PC-9 (cell line): ENCODE results near the gene ENHO.

Experiments
- EZH2 ChIP-seq: fragments of 200-600 bp; sonication (generic); IDR thresholded peaks from 2 replicates; pipeline ENCODE4 v1.8.0; 2017; ENCODE audit warnings: antibody characterized with exemption, low read depth
- TF ChIP-seq, protein P1 (sequence below): fragments of 200-600 bp; sonication (generic); conservative IDR thresholded peaks from 2 replicates; pipeline ENCODE4 v1.6.1; 2017; ENCODE audit warnings: mixed run types, antibody characterized with exemption, mild to moderate bottlenecking, moderate library complexity

DNA sequence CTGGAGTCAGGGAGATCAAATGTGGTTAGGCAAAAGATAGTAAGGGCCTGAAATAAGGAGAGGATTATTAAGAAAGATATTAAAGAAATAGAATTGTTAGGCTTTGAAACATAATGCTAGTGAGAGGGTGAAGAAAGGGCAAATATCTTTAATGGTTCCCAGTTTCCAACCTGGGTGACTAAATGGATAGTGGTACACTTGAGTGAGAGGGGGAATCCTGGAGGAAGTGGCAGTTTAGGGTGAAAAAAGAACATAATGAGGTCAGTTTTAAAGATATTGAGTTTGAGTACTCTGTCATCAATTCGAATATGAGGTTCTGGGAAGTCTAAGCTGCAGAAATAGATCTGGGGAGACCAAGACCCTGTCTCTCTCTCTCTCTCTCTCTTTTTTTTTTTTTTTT is 45.2 kb downstream of the ENHO start:
- TF ChIP-seq, protein P1, sequence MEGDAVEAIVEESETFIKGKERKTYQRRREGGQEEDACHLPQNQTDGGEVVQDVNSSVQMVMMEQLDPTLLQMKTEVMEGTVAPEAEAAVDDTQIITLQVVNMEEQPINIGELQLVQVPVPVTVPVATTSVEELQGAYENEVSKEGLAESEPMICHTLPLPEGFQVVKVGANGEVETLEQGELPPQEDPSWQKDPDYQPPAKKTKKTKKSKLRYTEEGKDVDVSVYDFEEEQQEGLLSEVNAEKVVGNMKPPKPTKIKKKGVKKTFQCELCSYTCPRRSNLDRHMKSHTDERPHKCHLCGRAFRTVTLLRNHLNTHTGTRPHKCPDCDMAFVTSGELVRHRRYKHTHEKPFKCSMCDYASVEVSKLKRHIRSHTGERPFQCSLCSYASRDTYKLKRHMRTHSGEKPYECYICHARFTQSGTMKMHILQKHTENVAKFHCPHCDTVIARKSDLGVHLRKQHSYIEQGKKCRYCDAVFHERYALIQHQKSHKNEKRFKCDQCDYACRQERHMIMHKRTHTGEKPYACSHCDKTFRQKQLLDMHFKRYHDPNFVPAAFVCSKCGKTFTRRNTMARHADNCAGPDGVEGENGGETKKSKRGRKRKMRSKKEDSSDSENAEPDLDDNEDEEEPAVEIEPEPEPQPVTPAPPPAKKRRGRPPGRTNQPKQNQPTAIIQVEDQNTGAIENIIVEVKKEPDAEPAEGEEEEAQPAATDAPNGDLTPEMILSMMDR: no peak
- no peak for TF ChIP-seq EZH2
